Neural cell (in vitro differentiated cells): Measurements from ENCODE around the gene PTPN7. TPM values are rescaled to one million over a fixed set of nuclear protein-coding genes. Genes with fewer than 3 reads are reported as not detected.
A peak's percentile ranks its signal among the peaks of the same experiment; 100 is the strongest.
"Not testable (repeated sequence)": the region's sequence is repeated elsewhere in the genome, so short reads cannot be mapped to it uniquely, and the experiment has no call there.

Experiments used
- H2AFZ ChIP-seq: fragments of 200-600, 300-800 bp; sonication (generic), shearing (Covaris generic); 2 replicates; pipeline ENCODE4 v1.6.0; 2014; ENCODE audit warnings: low read depth, mild to moderate bottlenecking, antibody characterized with exemption, low read length, moderate library complexity
- H3F3A ChIP-seq: fragments of 200-600 bp; shearing (Covaris generic); 2 replicates; pipeline ENCODE4 v1.6.1; 2016; ENCODE audit warnings: mild to moderate bottlenecking, moderate library complexity, mixed read lengths, antibody characterized with exemption, low read length; ENCODE audit not compliant: insufficient read depth, poor library complexity, severe bottlenecking
- H3K27ac ChIP-seq: fragments of 200-600, 300-800 bp; sonication (generic), shearing (Covaris generic); 2 replicates; pipeline ENCODE4 v1.5.1; 2014; ENCODE audit warnings: mild to moderate bottlenecking, low read length, moderate library complexity
- H3K27me3 ChIP-seq: fragments of 300-800, 200-600 bp; sonication (generic), shearing (Covaris generic); 2 replicates; pipeline ENCODE4 v1.6.0; 2014; ENCODE audit warnings: mild to moderate bottlenecking, low read depth, low read length, moderate library complexity; ENCODE audit not compliant: insufficient read depth
- H3K36me3 ChIP-seq: fragments of 300-800, 200-600 bp; sonication (generic), shearing (Covaris generic); 2 replicates; pipeline ENCODE4 v1.5.1; 2014; ENCODE audit warnings: mild to moderate bottlenecking, antibody characterized with exemption, low read length, moderate library complexity; ENCODE audit not compliant: insufficient read depth
- H3K4me2 ChIP-seq: fragments of 300-800, 200-600 bp; sonication (generic), shearing (Covaris generic); 2 replicates; pipeline ENCODE4 v1.6.0; 2014; ENCODE audit warnings: mild to moderate bottlenecking, low read length
- H3K4me3 ChIP-seq: fragments of 300-800, 200-600 bp; sonication (generic), shearing (Covaris generic); 2 replicates; pipeline ENCODE4 v1.5.1; 2014; ENCODE audit warnings: mild to moderate bottlenecking, low read length, moderate library complexity
- H3K79me2 ChIP-seq: fragments of 200-600 bp; shearing (Covaris generic); replicated peaks from 2 replicates; pipeline ENCODE4 v1.6.0; 2014; ENCODE audit warnings: mild to moderate bottlenecking, low read length, moderate library complexity; ENCODE audit not compliant: insufficient read depth
- H3K9ac ChIP-seq: fragments of 300-800, 200-600 bp; sonication (generic), shearing (Covaris generic); 2 replicates; pipeline ENCODE4 v1.6.1; 2016; ENCODE audit warnings: mild to moderate bottlenecking, low read length, mixed read lengths
- H3K9me2 ChIP-seq: fragments of 200-600 bp; shearing (Covaris generic); 2 replicates; pipeline ENCODE4 v1.6.1; 2016; ENCODE audit warnings: mild to moderate bottlenecking, low read length, mixed read lengths; ENCODE audit not compliant: insufficient read depth
- H3K9me3 ChIP-seq: fragments of 200-600, 300-800 bp; sonication (generic), shearing (Covaris generic); 2 replicates; pipeline ENCODE4 v1.6.1; 2016; ENCODE audit warnings: mild to moderate bottlenecking, mixed run types, low read length, moderate library complexity, mixed read lengths
- H4K20me1 ChIP-seq: fragments of 200-600 bp; shearing (Covaris generic); 2 replicates; pipeline ENCODE4 v1.6.1; 2016; ENCODE audit warnings: mild to moderate bottlenecking, mixed run types; ENCODE audit not compliant: insufficient read depth
- CTCF ChIP-seq: fragments of 450-650 bp; IDR thresholded peaks from 2 replicates; pipeline ENCODE4 v1.5.1; 2014; ENCODE audit warnings: antibody characterized with exemption, mild to moderate bottlenecking, moderate library complexity; ENCODE audit not compliant: poor library complexity, severe bottlenecking
- EP300 ChIP-seq: fragments of 450-650 bp; conservative IDR thresholded peaks from 2 replicates; pipeline ENCODE4 v1.6.1; 2014; ENCODE audit warnings: antibody characterized with exemption, mild to moderate bottlenecking, moderate library complexity; ENCODE audit not compliant: poor library complexity, severe bottlenecking
- EZH2 ChIP-seq: fragments of 200-600, 300-800 bp; shearing (Covaris generic), sonication (generic); IDR thresholded peaks from 2 replicates; pipeline ENCODE4 v1.6.1; 2014; ENCODE audit warnings: antibody characterized with exemption, low read length, borderline replicate concordance, mild to moderate bottlenecking; ENCODE audit not compliant: insufficient read depth, poor library complexity, severe bottlenecking
- MXI1 ChIP-seq: fragments of 450-650 bp; conservative IDR thresholded peaks from 2 replicates; pipeline ENCODE4 v1.6.1; 2014; ENCODE audit warnings: antibody characterized with exemption, mild to moderate bottlenecking; ENCODE audit not compliant: poor library complexity, severe bottlenecking
- RAD21 ChIP-seq: fragments of 450-650 bp; conservative IDR thresholded peaks from 2 replicates; pipeline ENCODE4 v1.6.1; 2014; ENCODE audit warnings: antibody characterized with exemption, mild to moderate bottlenecking, moderate library complexity
- REST ChIP-seq: IDR thresholded peaks from 2 replicates; pipeline ENCODE4 v1.6.1; 2012; ENCODE audit warnings: borderline replicate concordance
- SMC3 ChIP-seq: fragments of 450-650 bp; conservative IDR thresholded peaks from 2 replicates; pipeline ENCODE4 v1.6.1; 2014; ENCODE audit warnings: antibody characterized with exemption, mild to moderate bottlenecking, moderate library complexity; ENCODE audit not compliant: poor library complexity
- TAF1 ChIP-seq: IDR thresholded peaks from 2 replicates; pipeline ENCODE4 v1.6.1; 2012; ENCODE audit warnings: low read depth
- polyA plus RNA-seq: library from polyadenylated mRNA; depleted of rRNA; stranded (reverse); fragments of >200 nt; gene quantifications from 2 replicates; pipeline ENCODE4 v1.2.3, GENCODE V29; 2014

Gene PTPN7
- polyA plus RNA-seq, 1 donor from 2014 or later: 2.1 TPM

- H3K9ac ChIP-seq: no peak within 1 kb of the TSS
- TF ChIP-seq TAF1: no peak
- TF ChIP-seq EZH2: no peak
- TF ChIP-seq REST: no peak
- no peak for TF ChIP-seq CTCF
- no peak for TF ChIP-seq SMC3
- TF ChIP-seq EP300: no peak
- TF ChIP-seq MXI1: no peak
- no peak for TF ChIP-seq RAD21
- H3K27me3 ChIP-seq: peaks cover 34% of the 10 kb centered on the region
- no peak within 1 kb of the TSS for H3K27ac ChIP-seq
- no peaks in the 10 kb centered on the region for H3K9me2 ChIP-seq
- no peak within 1 kb of the TSS for H2AFZ ChIP-seq
- H3K36me3 ChIP-seq: no peaks in the 10 kb centered on the region
- H3K4me2 ChIP-seq: no peak within 1 kb of the TSS
- H3K4me3 ChIP-seq: no peak within 1 kb of the TSS
- H3K9me3 ChIP-seq: no peaks in the 10 kb centered on the region
- H3K79me2 ChIP-seq: no peaks in the 10 kb centered on the region
- H4K20me1 ChIP-seq: no peaks in the 10 kb centered on the region
- H3F3A ChIP-seq: no peaks in the 10 kb centered on the region
These were observed 33.4 kb upstream of the PTPN7 start, which contains the start of gene LGR6 for GRCh38 chr1:202193614-202194327. TSS of gene LGR6 (plus strand) at chr1:202193799. CDS start at chr1:202193990, 191 bp downstream.

- no peak overlapping the region for H3K4me2 ChIP-seq
- TF ChIP-seq EZH2 (no peak), CTCF (peak; percentile 56), RAD21 (peak; percentile 37), SMC3 (peak; percentile 52)
- H3F3A ChIP-seq: no peaks in the 10 kb centered on the region
- H3K9me3 ChIP-seq: no peaks in the 10 kb centered on the region
- no peaks in the 10 kb centered on the region for H4K20me1 ChIP-seq
- H3K79me2 ChIP-seq: no peaks in the 10 kb centered on the region
- H3K9ac ChIP-seq: no peak overlapping the region
- no peak overlapping the region for H3K4me3 ChIP-seq
- no peaks in the 10 kb centered on the region for H3K9me2 ChIP-seq
- H3K27me3 ChIP-seq: peaks cover 34% of the 10 kb centered on the region
- H3K27ac ChIP-seq: no peak overlapping the region
- no peaks in the 10 kb centered on the region for H3K36me3 ChIP-seq
- no peak overlapping the region for H2AFZ ChIP-seq
These were observed 32.6 kb upstream of the PTPN7 start for GRCh38 chr1:202192770-202193613.

- H3K79me2 ChIP-seq, H3K9me3 ChIP-seq: not testable (repeated sequence)
- H3K27me3 ChIP-seq: peaks cover 34% of the 10 kb centered on the region
These were observed 31.0 kb upstream of the PTPN7 start for GRCh38 chr1:202191391-202191790.

More at GRCh38 chr1:202191391-202191790, 31.0 kb upstream of the PTPN7 start:
- not testable (repeated sequence) for H3K9me2 ChIP-seq, H3K27ac ChIP-seq, H3K36me3 ChIP-seq, H2AFZ ChIP-seq, H4K20me1 ChIP-seq, H3K4me3 ChIP-seq, H3F3A ChIP-seq, H3K9ac ChIP-seq, H3K4me2 ChIP-seq
